K562 (cell line): ENCODE results near the gene PPP1R16B. TPM values are rescaled to one million over a fixed set of nuclear protein-coding genes. Genes with fewer than 3 reads are reported as not detected.

Experiments used
- BHLHE40 ChIP-seq: IDR thresholded peaks from 2 replicates; pipeline ENCODE4 v1.6.1; 2011; ENCODE audit warnings: low read length, improper control_type of control experiment
- CBX3 ChIP-seq, 2 experiments: IDR thresholded peaks; 1 replicate in 1 of 2; 2 replicates in 1 of 2; pipeline ENCODE4 v1.6.1; 2012; ENCODE audit warnings: inconsistent platforms in 2 of 2, low read length in 2 of 2, borderline replicate concordance in 1 of 2, control low read depth in 1 of 2
- DMBX1 ChIP-seq: fragments of 250-450 bp; sonication (Bioruptor Pico); IDR thresholded peaks from 2 replicates; pipeline ENCODE4 v1.8.0; 2022; ENCODE audit warnings: inconsistent platforms, mild to moderate bottlenecking, moderate library complexity, borderline replicate concordance
- ESRRA ChIP-seq: fragments of 450-650 bp; IDR thresholded peaks from 2 replicates; pipeline ENCODE4 v1.6.1; 2014; ENCODE audit warnings: low read depth, mild to moderate bottlenecking, moderate library complexity, borderline replicate concordance
- HDAC2 ChIP-seq: fragments of 450-650 bp; IDR thresholded peaks from 2 replicates; pipeline ENCODE4 v1.6.1; 2016; ENCODE audit warnings: mild to moderate bottlenecking
- KLF6 ChIP-seq: fragments of 250-450 bp; sonication (Bioruptor Pico); IDR thresholded peaks from 2 replicates; pipeline ENCODE4 v1.4.0; 2020; ENCODE audit warnings: mild to moderate bottlenecking, moderate library complexity, borderline replicate concordance
- MNT ChIP-seq, 2 experiments: fragments of 450-650 bp; conservative IDR thresholded peaks; 2 replicates each; pipeline ENCODE4 v1.6.1; 2017; ENCODE audit warnings: mild to moderate bottlenecking in 2 of 2, moderate library complexity in 2 of 2
- MTA3 ChIP-seq: fragments of 450-650 bp; formaldehyde crosslinking; IDR thresholded peaks from 2 replicates; pipeline ENCODE4 v1.6.1; 2017; ENCODE audit warnings: mild to moderate bottlenecking, borderline replicate concordance
- NFRKB ChIP-seq: fragments of 450-650 bp; IDR thresholded peaks from 2 replicates; pipeline ENCODE4 v1.6.1; 2016; ENCODE audit warnings: low read depth
- RCOR1 ChIP-seq, 2 experiments: IDR thresholded peaks; 2 replicates each; pipeline ENCODE4 v1.6.1; 2012; ENCODE audit warnings: low read depth in 2 of 2, low read length in 2 of 2, borderline replicate concordance in 1 of 2, improper control_type of control experiment in 1 of 2
- TOE1 ChIP-seq, 2 experiments: fragments of 450-650 bp in 1 of 2; sonication (generic) in 1 of 2; formaldehyde crosslinking in 1 of 2; IDR thresholded peaks; 2 replicates each; pipeline versions ENCODE4 v1.7.1 to v1.8.0; 2016 to 2022; ENCODE audit warnings: borderline replicate concordance in 2 of 2, mild to moderate bottlenecking in 2 of 2, antibody characterized with exemption in 1 of 2, inconsistent platforms in 1 of 2, low read depth in 1 of 2, missing genetic modification reagents in 1 of 2, moderate library complexity in 1 of 2
- TRIM28 ChIP-seq: fragments of 450-650 bp; IDR thresholded peaks from 2 replicates; pipeline ENCODE4 v1.6.1; 2017
- USF2 ChIP-seq: sonication (generic); formaldehyde crosslinking; IDR thresholded peaks from 2 replicates; pipeline ENCODE4 v1.5.0; 2020; ENCODE audit warnings: missing genetic modification reagents
- VEZF1 ChIP-seq: fragments of 200-800 bp; sonication (Bioruptor generic); IDR thresholded peaks from 2 replicates; pipeline ENCODE4 v1.6.1; 2017; ENCODE audit warnings: missing genetic modification characterization, missing compliant biosample characterization
- ZFP30 ChIP-seq: fragments of 250-450 bp; sonication (Bioruptor Pico); IDR thresholded peaks from 2 replicates; pipeline ENCODE4 v1.8.0; 2022; ENCODE audit warnings: moderate library complexity, mild to moderate bottlenecking, inconsistent platforms, borderline replicate concordance
- ZNF395 ChIP-seq: fragments of 200-800 bp; sonication (Bioruptor generic); IDR thresholded peaks from 2 replicates; pipeline ENCODE4 v1.6.1; 2017; ENCODE audit warnings: missing genetic modification characterization, missing compliant biosample characterization
- ZNF41 ChIP-seq: fragments of 250-450 bp; sonication (Bioruptor Pico); conservative IDR thresholded peaks from 2 replicates; pipeline ENCODE4 v1.4.0; 2020; ENCODE audit warnings: mild to moderate bottlenecking
- ZNF436 ChIP-seq: fragments of 250-450, 450-650 bp; sonication (Bioruptor Pico); formaldehyde crosslinking; IDR thresholded peaks from 2 replicates; pipeline ENCODE4 v1.7.0; 2020; ENCODE audit warnings: mild to moderate bottlenecking
- ZNF639 ChIP-seq, 2 experiments: fragments of 200-800 bp in 1 of 2; sonication (Bioruptor generic) in 1 of 2; sonication (generic) in 1 of 2; formaldehyde crosslinking in 1 of 2; IDR thresholded peaks in 1 of 2; conservative IDR thresholded peaks in 1 of 2; 2 replicates each; pipeline versions ENCODE4 v1.5.0 to v1.6.1; 2016 to 2020; ENCODE audit warnings: missing compliant biosample characterization in 1 of 2, missing genetic modification characterization in 1 of 2, missing genetic modification reagents in 1 of 2
- polyA plus RNA-seq, 8 experiments: library from polyadenylated mRNA; depleted of rRNA in 4 of 8; stranded (reverse) in 5 of 8; unstranded in 3 of 8; fragments of >200 nt; fragmentation: Nextera tagmentation in 2 of 8; fragmentation: Illumina TruSeq in 1 of 8; extraction: Ambion mirVana in 2 of 8; extraction: Trizol in 1 of 8; gene quantifications; 2 replicates each; pipeline versions ENCODE4 v1.2.1 to v1.2.3, GENCODE V29; 2011 to 2014; ENCODE audit warnings: inconsistent platforms in 1 of 8, missing spikeins in 1 of 8
- total RNA-seq, 7 experiments: library from RNA; depleted of rRNA in 6 of 7; stranded (reverse); fragments of >200 nt in 6 of 7; fragmentation: Illumina TruSeq in 2 of 7; extraction: Trizol in 2 of 7; gene quantifications; 2 replicates each; pipeline versions ENCODE4 v1.2.1 to v1.2.3, GENCODE V29; 2011 to 2021; ENCODE audit warnings: low replicate concordance in 1 of 7

The PPP1R16B gene
- total and polyA plus RNA-seq, 9 of the 15 experiments (the other 6 are each of a cell fraction or from before 2014, with no cell fraction given) = 1.5 to 11.5 (median 6.8) TPM

- TF ChIP-seq DMBX1 (0 out of 2 replicates have a peak, but pooled peaks have one; percentile 58), USF2 (CRISPR knock-in tag) (peak; percentile 78), ESRRA (peak; percentile 23; the same call in 1 of the 2 replicates), CBX3 (IDR thresholded peaks at IDR 0.05; ENCODE audit: borderline replicate concordance in 1 of 2, low read length in 2 of 2) (no peak), ZFP30 (no peak), RCOR1 (IDR thresholded peaks at IDR 0.05; ENCODE audit: borderline replicate concordance in 1 of 2, low read depth in 2 of 2, low read length in 2 of 2) (peak in 1 of 2 experiments; percentile 68; a peak in 2 of 4 replicates), TOE1 (IDR thresholded peaks at IDR 0.05; ENCODE audit: borderline replicate concordance) (peak; percentile 76), TOE1 (CRISPR knock-in tag; IDR thresholded peaks at IDR 0.05; ENCODE audit: borderline replicate concordance, low read depth) (no peak), ZNF639 (CRISPR knock-in tag; conservative IDR thresholded peaks at IDR 0.05 in 1 of 2, IDR thresholded peaks at IDR 0.05 in 1 of 2) (0 out of 4 replicates have a peak, but pooled peaks of 1 of the 2 experiments have one; percentile 28), MTA3 (0 out of 2 replicates have a peak, but pooled peaks have one; percentile 40), TRIM28 (0 out of 2 replicates have a peak, but pooled peaks have one; percentile 36), KLF6 (CRISPR knock-in tag) (no peak; the same call in 1 of the 2 replicates), ZNF41 (no peak), MNT (conservative IDR thresholded peaks at IDR 0.05) (peak; percentile 50 to 74), NFRKB (0 out of 2 replicates have a peak, but pooled peaks have one; percentile 49), VEZF1 (CRISPR knock-in tag) (peak; percentile 52; the same call in 1 of the 2 replicates), ZNF436 (no peak), BHLHE40 (peak; percentile 93), ZNF395 (peak; percentile 56; the same call in 1 of the 2 replicates), HDAC2 (peak; percentile 73; the same call in 1 of the 2 replicates)
Observed at GRCh38 chr20:38859070-38859690, 53.7 kb downstream of the PPP1R16B start (continued).
